ENCODE results near the gene ATP2A2.

The ATP2A2 gene

DNA sequence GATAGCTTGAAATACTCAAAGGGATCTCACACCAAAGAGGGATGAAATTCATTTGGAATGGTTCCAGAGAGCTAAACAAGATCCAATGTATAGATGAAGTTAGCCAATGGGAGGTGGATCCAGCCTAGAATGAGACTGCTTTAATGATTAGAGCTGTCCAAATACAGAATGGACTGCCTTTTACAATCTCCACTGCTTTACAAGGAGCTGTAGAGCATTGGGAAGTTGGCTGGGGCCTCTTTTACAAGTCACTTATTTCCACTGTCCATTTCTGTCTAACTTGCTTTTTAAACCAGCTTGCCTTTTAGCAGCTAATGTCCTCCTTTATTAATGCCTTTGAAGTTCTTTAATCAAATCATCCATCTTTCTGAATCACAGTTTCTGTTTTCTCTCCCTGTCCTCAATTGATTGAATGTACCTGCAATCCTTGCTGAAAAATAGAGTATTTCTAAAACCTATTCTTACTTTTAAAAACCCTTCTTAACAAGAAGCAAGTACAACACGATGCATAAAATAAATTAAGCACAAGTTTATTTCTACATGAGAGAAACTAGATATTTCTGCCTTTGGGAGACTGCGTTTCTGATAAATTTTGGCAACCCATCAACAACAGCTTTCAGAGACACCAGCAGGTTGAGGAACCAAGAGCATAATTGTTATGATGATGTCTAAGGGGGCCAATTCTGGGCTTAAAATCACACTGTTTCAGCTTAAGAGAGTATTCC is 3.4 kb upstream of the ATP2A2 start:
- Mint-ChIP-seq H3K4me1 (ENCODE audit: low read depth) (peaks cover 18% of the 10 kb centered on the region), H3K36me3 (peaks cover 3% of the 10 kb centered on the region), H3K27me3 (peaks cover 2% of the 10 kb centered on the region), H3K4me3 (no peak overlapping the region), H3K27ac (no peak overlapping the region), H3K9me3 (ENCODE audit: low read depth) (no peaks in the 10 kb centered on the region)

DNA sequence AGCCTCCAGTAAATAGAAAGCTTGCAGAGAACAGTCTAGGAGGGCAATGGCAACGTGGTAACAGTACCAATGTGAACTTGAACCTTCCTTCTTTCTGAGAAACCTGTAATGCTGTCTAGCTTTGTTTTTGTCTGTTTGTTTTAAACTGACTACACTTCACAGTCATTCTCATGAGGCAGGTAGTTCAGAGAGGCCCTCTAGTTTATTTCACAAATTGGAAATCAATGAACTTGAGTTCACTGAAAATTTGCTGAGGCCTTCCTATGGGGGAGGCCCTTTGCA is 2.9 kb upstream of the ATP2A2 start:
- no peak overlapping the region for H3K4me3 Mint-ChIP-seq
- H3K36me3 Mint-ChIP-seq: peaks cover 8% of the 10 kb centered on the region
- peaks cover under 1% of the 10 kb centered on the region for H3K27me3 Mint-ChIP-seq
- peaks cover 22% of the 10 kb centered on the region for H3K4me1 Mint-ChIP-seq (ENCODE audit: low read depth)
- no peak overlapping the region for H3K27ac Mint-ChIP-seq
- no peaks in the 10 kb centered on the region for H3K9me3 Mint-ChIP-seq (ENCODE audit: low read depth)

DNA sequence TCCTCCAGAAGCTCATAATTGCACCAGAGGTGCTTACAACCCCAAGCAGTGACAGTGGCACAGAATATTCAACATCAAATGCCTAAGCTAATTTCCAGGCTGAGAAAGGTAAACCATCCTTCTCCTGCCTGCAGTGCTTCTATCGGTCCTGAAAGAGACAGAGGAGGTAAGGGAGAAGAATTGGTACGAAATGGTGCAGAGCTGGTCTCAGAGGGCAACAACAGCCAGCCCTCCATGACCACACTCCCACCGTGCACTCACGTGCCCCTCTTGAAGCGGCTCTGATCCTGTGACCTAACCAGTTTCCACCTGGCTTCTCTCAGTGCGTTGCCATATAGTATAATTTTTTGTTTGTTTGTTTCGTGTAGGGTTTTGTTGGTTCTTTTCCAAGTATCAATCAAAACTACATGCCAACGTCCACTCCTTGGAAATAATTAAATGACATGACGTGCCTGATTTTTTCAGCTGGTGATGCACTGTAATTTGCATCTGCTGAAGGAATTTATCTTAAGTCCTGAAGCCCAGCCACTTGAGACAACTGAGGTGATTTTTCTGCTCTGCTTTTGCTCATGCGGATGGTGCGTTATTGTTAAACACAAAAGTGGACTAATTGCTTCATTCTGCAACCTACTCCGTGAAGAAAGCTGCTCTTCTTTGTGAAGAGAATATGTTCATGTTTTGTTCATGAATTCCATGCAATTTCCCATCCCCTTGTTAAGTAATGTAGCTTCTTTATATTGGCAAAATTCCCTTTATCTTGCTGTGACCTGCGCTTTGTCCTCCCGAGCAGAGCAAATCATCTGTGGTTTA is 1.3 kb upstream of the ATP2A2 start:
- Mint-ChIP-seq H3K4me3 (peak overlapping the region; percentile 88), H3K27ac (peak overlapping the region; percentile 91), H3K36me3 (peaks cover 12% of the 10 kb centered on the region), H3K4me1 (ENCODE audit: low read depth) (peaks cover 37% of the 10 kb centered on the region), H3K27me3 (no peaks in the 10 kb centered on the region), H3K9me3 (ENCODE audit: low read depth) (no peaks in the 10 kb centered on the region)

DNA sequence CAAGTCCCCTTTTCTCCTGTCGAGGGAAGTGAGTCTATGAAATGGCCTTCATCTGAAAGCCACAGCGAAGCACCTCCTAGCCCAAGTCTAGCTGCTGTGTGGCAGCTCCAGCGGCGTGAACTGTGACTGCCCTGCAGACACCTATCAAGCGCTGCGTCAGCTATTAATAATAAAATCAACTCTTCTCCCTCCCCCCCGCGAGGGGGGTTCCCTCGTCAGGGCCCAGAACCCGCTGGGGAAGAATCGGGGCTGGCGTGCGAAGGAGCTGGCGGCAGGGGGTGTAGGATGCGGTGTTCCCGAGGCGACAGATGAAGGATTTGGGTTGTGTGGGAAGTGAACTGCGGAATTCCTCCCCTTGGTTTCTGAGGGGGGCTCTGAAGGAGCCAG is 662 bp upstream of the ATP2A2 start:
- Mint-ChIP-seq H3K36me3 (peaks cover 15% of the 10 kb centered on the region), H3K4me3 (peak overlapping the region; percentile 88), H3K9me3 (ENCODE audit: low read depth) (no peaks in the 10 kb centered on the region), H3K27me3 (no peaks in the 10 kb centered on the region), H3K4me1 (ENCODE audit: low read depth) (peaks cover 43% of the 10 kb centered on the region), H3K27ac (peak overlapping the region; percentile 91)

DNA sequence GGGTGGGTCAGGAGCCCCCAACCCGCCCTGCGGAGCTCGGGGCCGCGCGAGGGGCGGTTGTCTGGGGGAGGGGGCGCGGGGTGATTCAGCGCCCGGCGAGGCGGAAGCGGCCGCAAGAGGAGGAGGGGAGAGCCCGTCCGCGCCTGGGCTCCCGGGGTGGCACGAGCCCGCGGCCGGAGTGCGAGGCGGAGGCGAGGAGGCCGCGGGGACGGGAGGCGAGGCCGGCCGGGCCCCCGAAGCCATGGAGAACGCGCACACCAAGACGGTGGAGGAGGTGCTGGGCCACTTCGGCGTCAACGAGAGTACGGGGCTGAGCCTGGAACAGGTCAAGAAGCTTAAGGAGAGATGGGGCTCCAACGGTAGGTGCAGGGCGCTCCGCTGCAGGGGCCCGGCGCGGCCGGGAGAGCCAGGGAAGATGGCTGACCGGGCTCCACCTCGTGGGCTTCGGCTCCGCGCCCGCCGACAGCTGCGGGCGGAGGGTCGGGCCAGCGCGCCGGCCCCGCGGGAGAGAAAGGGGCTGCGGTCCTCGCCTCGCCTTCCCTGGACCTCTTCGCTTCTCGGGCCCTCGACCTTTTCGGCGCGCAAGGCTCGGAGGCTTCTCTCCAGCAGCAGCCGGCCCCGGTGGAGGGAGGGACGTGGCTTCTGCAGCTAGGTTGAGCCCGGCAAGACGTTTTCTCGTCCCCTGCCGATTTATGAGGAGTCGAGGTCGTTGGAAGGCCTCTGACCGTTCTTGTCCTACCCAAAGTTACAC is 677 bp downstream of the ATP2A2 start:
- H3K4me1 Mint-ChIP-seq (ENCODE audit: low read depth): peaks cover 57% of the 10 kb centered on the region
- H3K9me3 Mint-ChIP-seq (ENCODE audit: low read depth): no peaks in the 10 kb centered on the region
- H3K27me3 Mint-ChIP-seq: no peaks in the 10 kb centered on the region
- peak overlapping the region; percentile 98 for H3K4me3 Mint-ChIP-seq
- peak overlapping the region; percentile 98 for H3K27ac Mint-ChIP-seq
- peaks cover 20% of the 10 kb centered on the region for H3K36me3 Mint-ChIP-seq

DNA sequence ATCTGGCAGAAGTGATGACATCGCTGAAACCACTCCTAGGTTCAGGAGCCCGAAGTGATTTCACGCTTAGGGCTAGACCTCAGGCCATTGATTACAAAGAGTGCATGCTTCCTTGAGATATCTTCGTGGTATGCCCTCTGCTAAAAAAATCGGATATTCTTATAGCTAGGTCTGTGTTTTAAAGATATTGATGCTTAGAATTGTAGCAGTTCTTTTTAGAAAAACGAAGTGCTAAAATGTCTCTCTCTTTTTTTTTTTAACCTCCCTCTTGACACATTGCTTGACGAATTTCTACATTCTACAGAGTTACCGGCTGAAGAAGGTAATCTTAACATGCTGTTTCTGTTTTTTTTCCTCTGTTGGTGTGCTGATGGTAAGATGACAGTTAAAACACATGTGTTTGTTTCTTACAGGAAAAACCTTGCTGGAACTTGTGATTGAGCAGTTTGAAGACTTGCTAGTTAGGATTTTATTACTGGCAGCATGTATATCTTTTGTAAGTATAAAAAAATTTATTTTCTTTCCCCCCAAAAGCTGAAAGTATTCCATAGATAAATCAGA is 1.3 kb downstream of the ATP2A2 start:
- peak overlapping the region; percentile 98 for H3K27ac Mint-ChIP-seq
- H3K4me1 Mint-ChIP-seq (ENCODE audit: low read depth): peaks cover 62% of the 10 kb centered on the region
- peak overlapping the region; percentile 98 for H3K4me3 Mint-ChIP-seq
- peaks cover 20% of the 10 kb centered on the region for H3K36me3 Mint-ChIP-seq
- H3K9me3 Mint-ChIP-seq (ENCODE audit: low read depth): no peaks in the 10 kb centered on the region
- no peaks in the 10 kb centered on the region for H3K27me3 Mint-ChIP-seq

DNA sequence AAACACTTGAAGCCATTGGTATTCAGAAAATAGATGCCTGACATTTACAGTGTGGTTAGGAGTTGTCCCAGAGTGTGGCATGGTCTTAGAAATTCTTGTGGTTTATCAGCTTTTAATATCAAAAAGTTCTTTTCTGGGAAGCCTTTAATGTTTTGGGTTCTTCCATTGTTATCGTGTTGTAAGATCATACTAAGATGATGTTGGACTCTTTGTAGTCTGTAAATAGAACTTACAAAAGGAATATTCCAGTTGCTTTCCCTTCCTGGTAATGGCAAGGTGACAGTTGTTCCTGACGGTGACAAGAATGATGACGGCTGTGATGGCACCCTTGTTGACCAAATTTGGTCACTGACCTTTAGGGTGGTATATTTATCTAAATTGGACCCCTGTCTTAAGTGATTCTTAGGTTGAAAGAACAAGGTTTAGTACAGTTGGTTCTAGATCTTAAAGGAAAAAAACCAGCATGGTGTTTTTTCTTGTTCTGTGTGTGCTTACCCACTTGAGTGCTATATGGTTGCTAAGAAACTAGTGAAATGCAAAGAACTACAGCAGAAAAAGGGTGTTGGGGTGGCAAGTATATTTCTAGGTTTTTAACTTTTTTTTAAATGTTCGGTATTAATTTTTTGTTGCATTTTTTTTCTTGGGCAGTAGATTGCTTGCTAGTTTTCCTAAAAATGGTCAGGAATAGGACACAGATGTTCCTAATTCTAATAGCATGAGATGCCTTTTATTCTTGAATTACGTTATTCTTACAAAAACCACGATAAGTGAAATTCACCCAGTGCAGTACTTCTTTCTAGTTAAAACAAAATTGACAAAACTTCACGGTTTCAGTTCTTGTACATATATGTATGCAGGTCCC is 2.1 kb downstream of the ATP2A2 start:
- peak overlapping the region; percentile 98 for H3K27ac Mint-ChIP-seq
- H3K27me3 Mint-ChIP-seq: no peaks in the 10 kb centered on the region
- H3K36me3 Mint-ChIP-seq: peaks cover 20% of the 10 kb centered on the region
- no peaks in the 10 kb centered on the region for H3K9me3 Mint-ChIP-seq (ENCODE audit: low read depth)
- H3K4me1 Mint-ChIP-seq (ENCODE audit: low read depth): peaks cover 67% of the 10 kb centered on the region
- H3K4me3 Mint-ChIP-seq: peak overlapping the region; percentile 98

DNA sequence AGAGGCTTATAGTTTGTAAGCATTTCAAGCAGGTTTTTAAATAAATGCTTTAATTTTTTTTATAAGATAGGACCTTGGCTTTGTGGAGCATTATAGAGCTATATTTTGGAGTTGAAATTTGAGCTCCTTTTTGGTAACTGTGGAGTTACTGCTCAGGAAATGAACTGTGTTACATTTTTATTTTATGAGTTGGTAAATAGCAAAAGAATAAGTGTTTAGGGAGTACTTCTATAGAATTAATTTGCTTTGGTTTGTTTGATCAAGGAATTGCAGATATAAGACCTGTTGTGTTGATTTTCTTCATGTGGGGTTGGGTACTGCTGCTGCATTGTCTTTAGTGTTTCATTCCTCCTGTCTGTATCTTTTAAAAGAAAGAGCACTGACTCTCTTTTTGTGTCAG is 3.5 kb downstream of the ATP2A2 start:
- peaks cover 20% of the 10 kb centered on the region for H3K36me3 Mint-ChIP-seq
- H3K4me1 Mint-ChIP-seq (ENCODE audit: low read depth): peaks cover 77% of the 10 kb centered on the region
- H3K27me3 Mint-ChIP-seq: no peaks in the 10 kb centered on the region
- H3K9me3 Mint-ChIP-seq (ENCODE audit: low read depth): no peaks in the 10 kb centered on the region
- H3K27ac Mint-ChIP-seq: no peak overlapping the region
- H3K4me3 Mint-ChIP-seq: peak overlapping the region; percentile 98

DNA sequence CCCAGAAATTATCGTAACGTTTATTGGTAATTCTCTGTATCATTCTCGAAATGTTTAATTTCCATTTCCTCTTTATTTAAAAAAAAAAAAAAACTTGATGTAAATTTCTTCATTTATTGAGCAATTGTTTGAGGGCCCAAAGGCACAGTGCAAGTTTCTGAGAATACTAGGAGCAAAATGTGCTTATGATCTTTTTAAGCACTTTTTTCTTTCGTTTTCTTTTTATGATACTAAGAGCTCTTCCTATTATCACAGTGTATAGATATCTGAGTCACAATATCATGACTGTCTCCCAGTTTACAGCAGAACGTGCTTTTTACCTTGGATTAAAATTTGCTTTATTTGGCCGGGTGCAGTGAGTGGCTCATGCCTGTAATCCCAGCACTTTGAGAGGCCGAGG is 5.6 kb downstream of the ATP2A2 start:
- no peaks in the 10 kb centered on the region for H3K9me3 Mint-ChIP-seq (ENCODE audit: low read depth)

DNA sequence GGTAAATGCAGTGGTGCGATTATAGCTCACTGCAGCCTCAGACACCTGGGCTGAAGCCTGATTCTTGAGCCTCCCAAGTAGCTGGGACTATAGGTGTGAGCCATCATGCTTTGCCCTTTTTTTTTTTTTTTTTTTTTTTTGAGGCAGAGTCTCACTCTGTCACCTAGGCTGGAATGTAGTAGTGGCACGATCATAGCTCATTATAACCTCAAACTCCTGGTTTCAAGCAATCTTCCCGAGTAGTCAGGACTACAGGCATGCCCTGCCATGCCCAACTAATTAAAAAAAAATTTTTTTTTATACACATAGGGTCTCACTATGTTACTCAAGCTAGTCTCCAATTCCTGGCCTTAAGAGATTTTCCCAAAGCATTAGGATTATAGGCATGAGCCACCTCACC is 6.9 kb downstream of the ATP2A2 start:
- Mint-ChIP-seq H3K36me3 (peaks cover 17% of the 10 kb centered on the region), H3K4me1 (ENCODE audit: low read depth) (peaks cover 67% of the 10 kb centered on the region), H3K4me3 (no peak overlapping the region)

More for the DNA sequence above, 5.6 kb downstream of the ATP2A2 start:
- Mint-ChIP-seq H3K27me3 (no peaks in the 10 kb centered on the region), H3K4me1 (ENCODE audit: low read depth) (peaks cover 75% of the 10 kb centered on the region), H3K4me3 (peak overlapping the region; percentile 98), H3K36me3 (peaks cover 20% of the 10 kb centered on the region), H3K27ac (no peak overlapping the region)

DNA sequence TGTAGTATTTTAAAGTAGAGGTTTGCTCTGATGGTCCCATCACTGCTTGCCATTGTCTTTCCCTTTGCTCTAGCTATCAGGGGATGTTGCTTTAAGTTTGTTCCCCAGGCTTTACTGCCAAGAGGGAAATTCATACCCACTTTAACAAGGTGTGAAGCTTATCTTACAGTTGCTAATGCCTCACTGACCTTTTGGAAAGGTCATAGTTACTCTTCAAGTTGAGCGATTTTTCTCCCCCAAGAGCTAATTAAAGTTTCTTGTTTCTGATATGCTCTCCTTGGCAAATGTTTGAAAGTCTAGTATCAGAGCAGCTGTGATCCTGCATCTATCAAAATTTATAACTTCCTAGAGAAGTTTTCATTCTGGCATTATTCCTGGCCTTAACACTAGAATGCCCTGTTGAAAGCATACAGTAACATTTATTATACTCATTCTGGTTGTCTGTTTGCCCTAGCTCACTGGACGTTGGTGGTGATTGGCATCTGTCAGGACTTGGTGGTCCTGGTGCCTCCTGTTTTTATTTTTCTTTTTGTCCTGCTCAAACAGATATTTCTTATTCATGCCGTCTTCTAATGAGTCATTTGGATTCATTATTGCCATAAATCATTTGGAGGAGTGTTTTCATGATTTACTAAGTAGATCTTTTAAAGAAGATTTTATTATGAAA is 8.1 kb downstream of the ATP2A2 start:
- Mint-ChIP-seq H3K4me3 (peak overlapping the region; percentile 55), H3K4me1 (ENCODE audit: low read depth) (peaks cover 55% of the 10 kb centered on the region), H3K36me3 (peaks cover 12% of the 10 kb centered on the region), H3K27ac (no peak overlapping the region), H3K9me3 (ENCODE audit: low read depth) (no peaks in the 10 kb centered on the region), H3K27me3 (no peaks in the 10 kb centered on the region)

More for the DNA sequence above, 6.9 kb downstream of the ATP2A2 start:
- no peaks in the 10 kb centered on the region for H3K27me3 Mint-ChIP-seq
- H3K27ac Mint-ChIP-seq: no peak overlapping the region
- no peaks in the 10 kb centered on the region for H3K9me3 Mint-ChIP-seq (ENCODE audit: low read depth)

DNA sequence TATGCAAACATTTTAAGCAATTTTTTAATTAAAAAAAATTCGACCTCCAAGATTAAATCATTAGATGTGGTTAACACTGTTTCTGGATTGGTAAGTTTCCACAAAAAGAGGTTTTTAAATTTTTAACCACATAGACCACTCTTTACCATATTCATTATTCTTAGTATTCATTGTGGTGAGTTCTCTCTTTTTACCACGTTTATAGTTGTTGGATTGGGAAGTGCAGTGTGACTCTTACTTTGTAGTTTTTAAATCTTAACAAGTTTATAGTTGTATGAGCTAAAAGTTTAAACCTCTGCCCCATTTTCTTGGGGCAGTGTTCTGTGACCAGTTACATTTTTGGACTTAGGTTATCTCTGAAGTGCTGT is 8.6 kb downstream of the ATP2A2 start:
- Mint-ChIP-seq H3K27me3 (no peaks in the 10 kb centered on the region), H3K4me3 (peak overlapping the region; percentile 30), H3K9me3 (ENCODE audit: low read depth) (no peaks in the 10 kb centered on the region), H3K36me3 (peaks cover 10% of the 10 kb centered on the region), H3K4me1 (ENCODE audit: low read depth) (peaks cover 52% of the 10 kb centered on the region), H3K27ac (no peak overlapping the region)

DNA sequence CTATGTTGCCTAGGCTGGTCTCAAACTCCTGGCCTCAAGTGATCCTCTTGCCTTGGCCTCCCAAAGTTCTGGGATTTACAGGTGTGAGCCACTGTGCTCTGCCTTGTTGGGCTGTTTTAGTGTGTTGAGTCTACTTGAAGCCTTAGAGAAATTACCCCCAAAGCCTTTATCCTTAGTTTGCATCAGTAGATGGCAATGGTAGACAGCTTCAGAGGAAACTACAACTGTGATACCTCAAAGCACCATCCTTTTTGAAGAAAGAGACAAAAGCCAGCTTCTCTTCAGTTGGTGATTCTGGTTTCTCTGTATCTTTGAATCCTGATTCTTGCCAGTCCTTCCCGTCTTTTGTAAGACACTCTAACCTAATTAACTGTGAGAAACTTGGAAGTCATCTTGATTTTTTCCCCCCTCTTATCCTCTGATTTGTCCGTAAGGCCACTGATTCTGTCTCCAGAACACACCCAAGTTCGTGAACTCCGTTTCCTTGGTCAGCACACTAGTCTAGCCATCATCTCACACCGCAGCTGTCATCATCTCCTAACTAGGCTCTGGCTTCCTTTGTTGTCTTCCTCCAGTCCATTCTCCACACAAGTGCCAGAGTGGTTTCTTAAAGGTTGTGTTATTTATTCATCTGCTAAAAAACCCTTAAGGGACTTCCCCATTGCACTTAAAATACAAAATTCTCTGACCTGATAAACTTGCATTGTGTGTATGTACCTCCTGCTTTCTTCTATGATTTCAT is 20.2 kb downstream of the ATP2A2 start:
- Mint-ChIP-seq H3K27me3 (no peaks in the 10 kb centered on the region), H3K4me3 (no peak overlapping the region), H3K27ac (peak overlapping the region; percentile 5), H3K9me3 (ENCODE audit: low read depth) (no peaks in the 10 kb centered on the region), H3K36me3 (peaks cover 15% of the 10 kb centered on the region), H3K4me1 (ENCODE audit: low read depth) (peaks cover 47% of the 10 kb centered on the region)

Measured in activated naive CD8-positive, alpha-beta T cell (primary cell).